ENCODE data around the gene OR51V1.
"Not testable (repeated sequence)": the region's sequence is repeated elsewhere in the genome, so short reads cannot be mapped to it uniquely, and the experiment has no call there.

The OR51V1 gene

GRCh38 chr11:5200582-5200981, at the start of gene OR51V1:
TSS of gene OR51V1 (minus strand) at chr11:5200682. CDS start at chr11:5200682, 0 bp downstream.
- no peak for DNase-seq

GRCh38 chr11:5249807-5250396, 49.4 kb upstream of the OR51V1 start, which contains the start of gene HBG1:
TSS of gene HBG1 (minus strand) at chr11:5249857. CDS start at chr11:5249804, 53 bp downstream.
- not testable (repeated sequence) for DNase-seq

GRCh38 chr11:5248498-5248897, 48.0 kb upstream of the OR51V1 start:
- DNase-seq, result not testable (repeated sequence)

- no peak for DNase-seq
These were observed 47.1 kb upstream of the OR51V1 start for GRCh38 chr11:5247472-5248192.

- no peak for DNase-seq
These were observed 46.4 kb upstream of the OR51V1 start for GRCh38 chr11:5246772-5247471.

- DNase-seq, result no peak
These were observed 44.7 kb upstream of the OR51V1 start for GRCh38 chr11:5245155-5245554.

GRCh38 chr11:5243816-5244180, 43.3 kb upstream of the OR51V1 start:
- DNase-seq, result no peak

GRCh38 chr11:5242933-5243815, 42.7 kb upstream of the OR51V1 start:
- no peak for DNase-seq

GRCh38 chr11:5242208-5242607, 41.7 kb upstream of the OR51V1 start:
- DNase-seq, result no peak

GRCh38 chr11:5241458-5241857, 41.0 kb upstream of the OR51V1 start:
- no peak for DNase-seq

- no peak for DNase-seq
These were observed 40.0 kb upstream of the OR51V1 start for GRCh38 chr11:5240458-5240857.

GRCh38 chr11:5240056-5240455, 39.6 kb upstream of the OR51V1 start:
- no peak for DNase-seq

GRCh38 chr11:5239046-5239445, 38.6 kb upstream of the OR51V1 start:
- no peak for DNase-seq

- no peak for DNase-seq
These were observed 38.0 kb upstream of the OR51V1 start for GRCh38 chr11:5238486-5238885.

GRCh38 chr11:5237420-5237819, 36.9 kb upstream of the OR51V1 start:
- DNase-seq, result no peak

GRCh38 chr11:5235364-5236095, 35.0 kb upstream of the OR51V1 start:
- DNase-seq, result no peak

- no peak for DNase-seq
These were observed 33.9 kb upstream of the OR51V1 start, which contains the start of gene HBD for GRCh38 chr11:5234381-5234834. TSS of gene HBD (minus strand) at chr11:5234483. CDS start at chr11:5234433, 50 bp downstream.

GRCh38 chr11:5233307-5233706, 32.8 kb upstream of the OR51V1 start:
- no peak for DNase-seq

GRCh38 chr11:5232821-5233220, 32.3 kb upstream of the OR51V1 start:
- no peak for DNase-seq

- DNase-seq, result no peak
These were observed 31.7 kb upstream of the OR51V1 start for GRCh38 chr11:5232176-5232575.

- no peak for DNase-seq
These were observed 30.6 kb upstream of the OR51V1 start for GRCh38 chr11:5231111-5231510.

- DNase-seq, result no peak
These were observed 29.8 kb upstream of the OR51V1 start for GRCh38 chr11:5230266-5230665.
